ENCODE measurements around the gene ZNF785. TPM values are rescaled to one million over a fixed set of nuclear protein-coding genes. Genes with fewer than 3 reads are reported as not detected.

ZNF785 gene
- 17.6 and 21.9 TPM in 2 replicates for total RNA-seq
- polyA plus RNA-seq = 7.8 and 9.7 TPM in 2 replicates
- 6.2 and 8.2 TPM in 2 replicates for polyA plus RNA-seq (2011; cell fraction: cytosol; rRNA removed)
- 20.8 and 22.6 TPM in 2 replicates for polyA plus RNA-seq (2011; cell fraction: nucleus; rRNA removed)
- 5.8 and 6.4 TPM in 2 replicates for polyA plus RNA-seq (2012)
- polyA minus RNA-seq = 9.4 and 9.6 TPM in 2 replicates
- polyA minus RNA-seq (2011; cell fraction: cytosol; rRNA and poly(A)+ RNA removed) = 4.3 TPM
- 8.6 and 9.5 TPM in 2 replicates for polyA minus RNA-seq (2011; cell fraction: nucleus; rRNA and poly(A)+ RNA removed)
- Bru-seq, nascent RNA = percentile 64 among the genes with signal in this experiment
- BruChase-seq, experiment 1, labeled RNA remaining after a 6-hour chase = percentile 74 among the genes with signal in this experiment
- percentile 75 among the genes with signal in this experiment for BruChase-seq, experiment 2, labeled RNA remaining after a 2-hour chase
- long read RNA-seq, partial matches to known transcripts = 1 of 16 reads
- long read RNA-seq, other reads (novel, unspliced or antisense) = 11 of 16 reads

- H2AFZ ChIP-seq (ENCODE audit: low read depth, low read length) = peak within 1 kb of the TSS; percentile 80
- TSS peak; percentile 64 for BruUV-seq (replicated peaks)
Measured at GRCh38 chr16:30585400-30586191, at the start of gene ZNF785. Gene ZNF785, minus strand, starts transcription at chr16:30585697. Its CDS starts 86 bp downstream, at chr16:30585611.

More at GRCh38 chr16:30585400-30586191, at the start of gene ZNF785:
- POLR2A ChIA-PET = no interaction called here
- dilution Hi-C loops (cut with MboI; ENCODE audit: extremely low pct_ligation_motif_present, low sequenced_read_pairs) (no loop called here), intact Hi-C loops (cut with micrococcal nuclease) (loop anchor here (1.0 to 2.0 kb wide), 8 partner anchors 13 to 155 kb away; partner anchors contain the start of genes DCTPP1, FBRS, PRR14 and ZNF689)
- peak within 1 kb of the TSS; percentile 49 for H3K27ac ChIP-seq (ENCODE audit: insufficient read depth, low read depth, low read length)
- no peaks in the 10 kb centered on the region for H3K27me3 ChIP-seq (ENCODE audit: control insufficient read depth in 2 of 2, insufficient read depth in 2 of 2, low read length in 2 of 2)
- CTCF ChIA-PET = interaction anchor here (0.8 to 5.2 kb wide), 5 partner anchors 12 to 156 kb away, joined by 3 to 20 read pairs (median 4); partner anchors contain the start of genes DCTPP1 and ZNF747
- peaks cover 35% of the 10 kb centered on the region for H3K79me2 ChIP-seq (ENCODE audit: control insufficient read depth, insufficient read depth, low read length)
- H3K36me3 ChIP-seq (ENCODE audit: control insufficient read depth in 2 of 2, extremely low read depth in 1 of 2, insufficient read depth in 2 of 2, low read length in 2 of 2) = peaks cover 2 to 10% of the 10 kb centered on the region in 2 experiments
- TF ChIP-seq POLR2AphosphoS5 (IDR thresholded peaks at IDR 0.05; ENCODE audit: insufficient read depth, low read depth, low read length) (peak; percentile 56), CTCF (IDR thresholded peaks at IDR 0.05; ENCODE audit: extremely low read depth in 1 of 2, insufficient read depth in 1 of 2, low read depth in 1 of 2, low read length in 2 of 2) (no peak), POLR2A (IDR thresholded peaks at IDR 0.05; ENCODE audit: low read depth, low read length) (peak; percentile 55), MAX (IDR thresholded peaks at IDR 0.05; ENCODE audit: insufficient read depth, insufficient read length) (peak; percentile 98), MYC (IDR thresholded peaks at IDR 0.05; ENCODE audit: low read depth, low read length) (peak; percentile 96)
- no peaks in the 10 kb centered on the region for H4K20me1 ChIP-seq (replicated peaks; ENCODE audit: control insufficient read depth, extremely low read depth, insufficient read depth, low read length)
- peaks cover 7% of the 10 kb centered on the region for H3K4me1 ChIP-seq (ENCODE audit: control insufficient read depth, extremely low read depth, insufficient read depth, low read length)
- peak within 1 kb of the TSS; percentile 94 for H3K4me2 ChIP-seq (ENCODE audit: insufficient read depth, low read length)
- DNase-seq (ENCODE audit: low read depth, low spot score) (peak; percentile 99), FAIRE-seq (peak; percentile 99)
- no peaks in the 10 kb centered on the region for H3K9me1 ChIP-seq (replicated peaks; ENCODE audit: control insufficient read depth, extremely low read depth, insufficient read depth, low read length)
- H3K9ac ChIP-seq (replicated peaks; ENCODE audit: extremely low read depth, insufficient read depth, low read length) = peak within 1 kb of the TSS; percentile 67
- H3K4me3 ChIP-seq (replicated peaks in 1 of 3; ENCODE audit: insufficient read depth in 1 of 3, low read depth in 1 of 3, low read length in 3 of 3) = peak within 1 kb of the TSS; percentile 56 to 77 (median 72)
- H3K9me3 ChIP-seq (replicated peaks; ENCODE audit: control insufficient read depth, insufficient read depth, low read length) = no peaks in the 10 kb centered on the region
